ENCODE measurements around the gene ADA. TPM values are rescaled to one million over a fixed set of nuclear protein-coding genes. Genes with fewer than 3 reads are reported as not detected.

The ADA gene
- total RNA-seq, 2 donors from 2014 or later: 6.3 to 16.7 TPM

GRCh38 chr20:44629542-44629941 is 22.0 kb downstream of the ADA start:
- Histone ChIP-seq H3K4me1 (peaks cover 0 to 39% of the 10 kb centered on the region in 2 donors), H3K9me3 (no peaks in the 10 kb centered on the region), H3K36me3 (peaks cover 3% of the 10 kb centered on the region), H3K4me3 (no peak overlapping the region), H3K27ac (no peak overlapping the region), H3K27me3 (no peaks in the 10 kb centered on the region)
- TF ChIP-seq, protein P1, sequence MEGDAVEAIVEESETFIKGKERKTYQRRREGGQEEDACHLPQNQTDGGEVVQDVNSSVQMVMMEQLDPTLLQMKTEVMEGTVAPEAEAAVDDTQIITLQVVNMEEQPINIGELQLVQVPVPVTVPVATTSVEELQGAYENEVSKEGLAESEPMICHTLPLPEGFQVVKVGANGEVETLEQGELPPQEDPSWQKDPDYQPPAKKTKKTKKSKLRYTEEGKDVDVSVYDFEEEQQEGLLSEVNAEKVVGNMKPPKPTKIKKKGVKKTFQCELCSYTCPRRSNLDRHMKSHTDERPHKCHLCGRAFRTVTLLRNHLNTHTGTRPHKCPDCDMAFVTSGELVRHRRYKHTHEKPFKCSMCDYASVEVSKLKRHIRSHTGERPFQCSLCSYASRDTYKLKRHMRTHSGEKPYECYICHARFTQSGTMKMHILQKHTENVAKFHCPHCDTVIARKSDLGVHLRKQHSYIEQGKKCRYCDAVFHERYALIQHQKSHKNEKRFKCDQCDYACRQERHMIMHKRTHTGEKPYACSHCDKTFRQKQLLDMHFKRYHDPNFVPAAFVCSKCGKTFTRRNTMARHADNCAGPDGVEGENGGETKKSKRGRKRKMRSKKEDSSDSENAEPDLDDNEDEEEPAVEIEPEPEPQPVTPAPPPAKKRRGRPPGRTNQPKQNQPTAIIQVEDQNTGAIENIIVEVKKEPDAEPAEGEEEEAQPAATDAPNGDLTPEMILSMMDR (IDR thresholded peaks at IDR 0.05): no peak
- DNase-seq (ENCODE audit: low spot score): no peak

DNA sequence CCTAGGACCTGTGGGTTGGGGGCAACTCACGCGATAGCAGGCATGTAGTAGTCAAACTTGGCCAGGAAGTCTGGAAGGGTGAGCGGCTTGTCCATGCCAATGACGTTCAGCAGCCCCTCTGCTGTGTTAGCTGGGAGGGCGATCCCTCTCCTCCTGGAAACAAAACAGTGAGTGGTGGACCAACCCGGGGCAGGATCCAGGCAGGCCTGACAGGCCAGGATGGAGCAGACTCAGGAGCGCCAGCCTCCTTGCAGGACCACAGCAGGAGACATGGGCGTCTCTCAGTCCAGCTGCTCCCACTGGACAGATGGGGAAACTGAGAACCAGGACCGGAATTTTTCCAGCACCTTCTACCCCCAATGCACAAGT is 22.5 kb downstream of the ADA start:
- Histone ChIP-seq H3K36me3 (peaks cover 3% of the 10 kb centered on the region), H3K27me3 (no peaks in the 10 kb centered on the region), H3K4me3 (no peak overlapping the region), H3K27ac (no peak overlapping the region), H3K4me1 (peaks cover 0 to 33% of the 10 kb centered on the region in 2 donors), H3K9me3 (no peaks in the 10 kb centered on the region)
- DNase-seq (ENCODE audit: low spot score): no peak
- TF ChIP-seq, protein P1 (IDR thresholded peaks at IDR 0.05): no peak

DNA sequence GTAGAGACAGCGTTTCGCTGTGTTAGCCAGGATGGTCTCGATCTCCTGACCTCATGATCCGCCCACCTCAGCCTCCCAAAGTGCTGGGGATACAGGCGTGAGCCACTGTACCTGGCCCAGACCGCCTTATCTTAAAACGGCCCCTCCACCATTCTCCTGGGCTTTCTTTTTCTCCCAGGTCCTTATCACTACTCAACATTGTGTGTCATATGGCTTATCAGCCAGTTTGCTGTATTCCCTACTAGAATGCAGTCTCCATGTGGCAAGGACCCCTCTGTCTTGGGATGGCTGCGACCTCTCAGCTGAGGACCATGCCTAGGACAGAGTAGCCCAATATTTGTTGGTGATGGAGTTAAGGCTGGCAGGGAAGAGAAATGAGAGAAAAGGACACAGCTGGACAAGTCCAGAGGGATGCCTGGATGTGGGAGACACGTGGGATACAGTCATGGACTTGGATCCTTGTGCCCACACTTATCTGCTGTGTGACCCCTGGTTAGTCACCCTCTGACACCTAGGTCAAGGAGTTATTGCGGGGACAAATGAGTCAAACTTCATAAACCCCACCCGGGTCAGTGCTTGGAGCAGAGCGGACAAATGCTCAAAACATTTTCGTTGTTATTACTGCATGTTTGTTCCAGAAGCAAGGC is 24.0 kb downstream of the ADA start:
- Histone ChIP-seq H3K9me3 (no peaks in the 10 kb centered on the region), H3K36me3 (peaks cover 3% of the 10 kb centered on the region), H3K27me3 (no peaks in the 10 kb centered on the region), H3K4me3 (no peak overlapping the region), H3K27ac (no peak overlapping the region), H3K4me1 (peaks cover 0 to 20% of the 10 kb centered on the region in 2 donors)
- DNase-seq (ENCODE audit: low spot score): no peak
- TF ChIP-seq, protein P1 (IDR thresholded peaks at IDR 0.05): no peak

- Histone ChIP-seq H3K4me3 (no peak overlapping the region), H3K27me3 (no peaks in the 10 kb centered on the region), H3K4me1 (peaks cover 0 to 9% of the 10 kb centered on the region in 2 donors), H3K27ac (no peak overlapping the region), H3K36me3 (peaks cover 3% of the 10 kb centered on the region), H3K9me3 (no peaks in the 10 kb centered on the region)
- DNase-seq (ENCODE audit: low spot score): no peak
- TF ChIP-seq, protein P1 (IDR thresholded peaks at IDR 0.05): no peak
Observed at GRCh38 chr20:44626278-44626677, 25.2 kb downstream of the ADA start.

GRCh38 chr20:44625361-44625760 is 26.1 kb downstream of the ADA start:
- no peak for DNase-seq (ENCODE audit: low spot score)
- H3K4me1 ChIP-seq: peaks cover 0 to 9% of the 10 kb centered on the region in 2 donors
- no peak overlapping the region for H3K27ac ChIP-seq
- H3K9me3 ChIP-seq: no peaks in the 10 kb centered on the region
- H3K36me3 ChIP-seq: peaks cover 10% of the 10 kb centered on the region
- no peak overlapping the region for H3K4me3 ChIP-seq
- TF ChIP-seq, protein P1 (IDR thresholded peaks at IDR 0.05): no peak
- H3K27me3 ChIP-seq: no peaks in the 10 kb centered on the region

DNA sequence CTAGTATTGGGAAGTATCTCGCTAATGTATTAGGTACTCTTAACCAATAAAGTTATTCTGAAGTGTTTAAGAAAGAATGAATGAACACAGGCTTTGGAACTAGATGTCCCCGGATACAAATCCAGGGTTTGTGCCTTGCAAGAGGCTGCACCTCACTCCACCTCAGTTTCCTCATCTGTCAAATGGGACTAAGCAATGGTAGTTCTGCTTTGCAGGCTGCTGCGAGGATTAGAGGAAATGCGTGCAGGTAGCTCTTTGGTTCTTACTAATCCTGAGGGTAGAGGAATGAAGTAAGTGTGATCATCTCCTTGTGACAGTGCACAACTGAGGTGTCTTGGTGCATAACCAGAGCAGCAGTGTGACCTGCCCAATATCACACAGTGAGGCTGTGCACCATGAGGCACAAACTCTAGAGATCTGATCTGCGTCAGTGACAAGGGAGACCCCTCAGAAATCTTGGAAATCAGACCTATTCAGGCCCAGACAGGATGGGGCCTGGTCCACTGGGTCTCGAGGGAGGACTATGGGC is 26.7 kb downstream of the ADA start:
- no peak for DNase-seq (ENCODE audit: low spot score)
- Histone ChIP-seq H3K9me3 (no peaks in the 10 kb centered on the region), H3K27me3 (no peaks in the 10 kb centered on the region), H3K36me3 (peaks cover 15% of the 10 kb centered on the region), H3K4me1 (peaks cover 0 to 7% of the 10 kb centered on the region in 2 donors), H3K4me3 (no peak overlapping the region), H3K27ac (no peak overlapping the region)
- TF ChIP-seq, protein P1 (IDR thresholded peaks at IDR 0.05): no peak
